Measurements from ENCODE around the gene ZBP1.

ZBP1 gene

GRCh38 chr20:57658447-57658832 is 38.2 kb upstream of the ZBP1 start:
- no peak for DNase-seq

DNA sequence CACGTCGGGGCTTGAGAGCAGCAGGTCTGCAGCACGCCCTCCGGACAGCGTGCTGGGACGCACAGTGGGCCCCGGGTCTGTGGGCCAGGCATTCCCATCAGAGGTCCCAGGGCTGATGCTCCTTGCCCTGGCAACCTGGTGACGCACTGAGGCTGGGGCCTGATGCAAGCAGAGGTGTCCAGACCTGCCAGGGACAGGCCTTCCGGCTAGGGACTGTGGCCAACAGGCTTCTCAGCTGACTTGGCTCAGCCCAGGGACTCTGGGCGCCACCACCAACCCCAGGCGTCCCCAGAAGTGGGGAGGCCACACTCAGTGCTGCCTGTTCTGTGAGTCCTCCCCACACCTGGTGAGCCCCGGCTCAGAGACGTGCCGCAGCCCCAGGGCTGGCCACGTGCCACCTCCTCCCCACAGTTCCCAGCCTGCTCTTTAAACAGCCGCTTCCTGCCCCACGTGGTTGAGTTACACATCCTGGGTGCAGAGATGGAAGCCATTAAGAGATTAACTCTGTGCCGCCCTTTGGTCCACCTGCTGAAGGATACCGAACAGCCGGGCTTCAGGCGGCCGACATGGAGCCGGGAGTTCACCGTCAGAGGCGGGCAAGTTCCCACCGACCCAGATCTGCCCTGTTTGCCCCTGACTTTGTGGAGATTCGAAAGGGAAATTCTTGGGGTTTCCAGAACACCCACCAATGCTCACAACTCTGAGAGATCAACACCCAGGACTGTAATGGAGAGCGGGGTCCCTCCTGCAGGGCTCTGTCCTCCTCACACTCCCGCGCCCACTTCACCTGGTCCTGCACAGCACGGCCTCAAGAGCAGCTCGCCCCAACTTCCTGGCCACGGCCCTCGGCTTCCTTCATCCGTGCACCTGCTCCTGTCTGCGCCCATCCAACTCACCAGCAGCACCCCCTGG is 37.6 kb upstream of the ZBP1 start:
- peak; percentile 55 for DNase-seq

DNA sequence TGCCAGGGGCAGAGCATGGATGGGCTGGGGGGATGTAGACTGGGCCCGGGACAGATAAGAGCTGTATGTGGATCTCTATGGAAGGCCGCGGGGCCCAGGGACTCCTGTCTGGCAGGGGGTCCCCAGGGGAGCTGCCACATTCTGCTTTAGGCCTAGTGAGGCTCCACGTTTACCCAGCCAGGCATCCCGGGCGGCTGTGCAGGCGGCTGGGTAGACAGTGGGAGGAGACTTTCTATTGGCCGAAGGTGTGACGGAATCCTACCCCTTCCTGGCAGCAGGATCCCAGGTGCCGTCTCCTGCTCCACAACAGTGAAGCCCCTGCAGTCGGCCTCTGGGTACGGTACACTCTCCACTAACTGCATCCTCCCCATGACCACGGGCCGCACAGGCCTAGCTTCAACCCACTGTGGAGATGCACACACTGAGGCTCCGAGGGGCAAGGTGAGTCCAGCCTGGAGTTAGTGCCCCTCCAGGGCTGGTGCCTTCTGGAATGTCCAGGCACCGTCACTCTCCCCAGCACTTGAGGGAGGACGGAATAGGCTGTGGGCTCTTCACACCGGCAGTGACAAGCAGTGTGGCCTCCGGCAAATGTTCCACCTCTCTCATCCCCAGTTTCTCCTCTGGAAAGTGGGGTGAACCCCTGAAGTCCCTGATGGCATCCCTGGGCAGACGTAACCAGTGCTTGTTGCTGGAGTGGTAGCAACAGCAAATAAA is 36.8 kb upstream of the ZBP1 start:
- DNase-seq, result no peak

DNA sequence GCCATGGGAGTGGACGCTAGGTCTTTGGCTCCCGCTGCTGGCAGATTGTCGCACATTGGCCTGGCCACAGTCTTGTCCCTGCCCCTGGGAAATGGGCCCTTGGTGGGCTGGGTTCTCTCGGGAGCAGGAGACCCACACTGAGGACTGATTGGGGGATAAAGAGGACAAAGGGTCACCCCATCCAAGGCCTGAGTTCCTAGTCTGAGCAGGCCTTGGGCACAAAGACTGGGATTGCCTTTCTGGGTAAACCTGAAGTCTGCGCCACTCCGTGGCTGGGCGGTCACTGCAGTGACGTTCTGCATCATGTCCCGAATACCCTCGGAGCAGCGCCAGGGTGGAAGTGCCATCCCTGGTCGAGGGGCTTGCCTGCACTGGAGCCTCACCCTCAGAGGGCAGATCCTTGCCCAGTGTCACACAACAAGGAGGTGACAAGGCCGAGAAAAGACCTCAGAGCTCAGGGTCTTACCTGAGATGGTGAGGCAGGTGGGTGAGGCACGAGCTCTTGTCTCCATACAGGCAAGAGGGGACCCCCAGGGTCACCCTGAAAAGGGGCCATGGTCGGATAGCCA is 36.1 kb upstream of the ZBP1 start:
- DNase-seq, result no peak

- DNase-seq, result no peak
Measured at GRCh38 chr20:57655809-57656155, 35.6 kb upstream of the ZBP1 start.

DNA sequence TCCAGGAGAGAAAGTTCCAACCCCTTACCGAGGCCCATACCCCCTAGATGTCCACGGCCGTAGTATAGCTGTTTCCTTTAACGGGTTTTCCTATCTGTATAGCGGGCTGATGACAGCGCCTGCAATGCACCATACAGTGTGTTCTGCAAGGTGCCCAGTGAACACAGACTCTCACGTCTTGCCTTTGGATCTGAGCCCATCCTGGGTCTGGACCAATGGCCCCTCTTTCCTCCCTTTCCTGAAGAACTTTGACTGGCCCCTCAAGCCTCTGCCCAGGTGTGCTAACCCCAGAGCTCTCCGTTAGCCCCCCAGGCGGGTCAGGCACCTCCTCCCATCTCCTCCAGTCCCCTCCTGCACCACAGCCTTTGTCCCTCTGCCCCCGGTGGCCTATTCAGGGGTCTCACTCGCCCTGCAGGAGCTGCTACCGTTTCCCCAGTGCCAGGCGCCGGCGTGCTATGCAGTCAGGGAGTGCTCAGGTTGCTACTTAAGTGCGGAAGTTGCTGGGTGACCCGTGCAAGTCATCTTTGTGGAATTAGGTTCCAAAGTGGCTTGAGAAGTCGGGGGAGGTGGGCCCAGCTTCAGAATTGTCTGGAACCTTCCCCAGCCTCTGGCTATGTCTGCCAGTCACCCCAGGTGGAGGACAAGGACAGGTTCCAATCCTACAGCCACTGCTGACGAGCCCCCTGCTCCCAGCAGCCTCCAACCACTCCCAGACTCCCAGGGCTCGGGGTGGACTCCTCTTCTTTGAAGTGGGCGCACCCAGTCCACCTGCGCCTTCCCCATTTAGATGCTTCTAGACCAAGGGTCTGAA is 35.0 kb upstream of the ZBP1 start:
- DNase-seq, result no peak

GRCh38 chr20:57654363-57654997 is 34.3 kb upstream of the ZBP1 start:
- DNase-seq, result peak; percentile 67

DNA sequence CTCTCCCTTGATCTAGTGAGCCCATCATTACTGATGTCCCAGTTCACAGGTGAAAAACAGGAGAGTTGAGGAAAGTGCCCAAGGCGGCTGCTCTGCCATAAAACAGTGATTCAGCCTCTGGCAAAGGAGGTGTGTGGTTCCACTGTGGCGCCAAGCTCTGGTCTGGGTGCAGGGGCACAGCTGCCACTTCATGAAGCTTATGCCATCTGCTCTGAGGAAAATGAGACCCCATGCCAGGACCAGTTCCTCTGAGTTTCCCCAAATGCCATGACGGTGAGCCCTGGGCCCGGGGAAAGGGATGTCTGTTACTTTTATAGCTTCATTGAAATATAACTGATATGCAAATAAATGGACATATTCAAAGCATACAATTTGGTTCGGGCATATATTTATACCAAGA is 33.7 kb upstream of the ZBP1 start:
- DNase-seq, result no peak

GRCh38 chr20:57653546-57653900 is 33.3 kb upstream of the ZBP1 start:
- DNase-seq, result no peak

DNA sequence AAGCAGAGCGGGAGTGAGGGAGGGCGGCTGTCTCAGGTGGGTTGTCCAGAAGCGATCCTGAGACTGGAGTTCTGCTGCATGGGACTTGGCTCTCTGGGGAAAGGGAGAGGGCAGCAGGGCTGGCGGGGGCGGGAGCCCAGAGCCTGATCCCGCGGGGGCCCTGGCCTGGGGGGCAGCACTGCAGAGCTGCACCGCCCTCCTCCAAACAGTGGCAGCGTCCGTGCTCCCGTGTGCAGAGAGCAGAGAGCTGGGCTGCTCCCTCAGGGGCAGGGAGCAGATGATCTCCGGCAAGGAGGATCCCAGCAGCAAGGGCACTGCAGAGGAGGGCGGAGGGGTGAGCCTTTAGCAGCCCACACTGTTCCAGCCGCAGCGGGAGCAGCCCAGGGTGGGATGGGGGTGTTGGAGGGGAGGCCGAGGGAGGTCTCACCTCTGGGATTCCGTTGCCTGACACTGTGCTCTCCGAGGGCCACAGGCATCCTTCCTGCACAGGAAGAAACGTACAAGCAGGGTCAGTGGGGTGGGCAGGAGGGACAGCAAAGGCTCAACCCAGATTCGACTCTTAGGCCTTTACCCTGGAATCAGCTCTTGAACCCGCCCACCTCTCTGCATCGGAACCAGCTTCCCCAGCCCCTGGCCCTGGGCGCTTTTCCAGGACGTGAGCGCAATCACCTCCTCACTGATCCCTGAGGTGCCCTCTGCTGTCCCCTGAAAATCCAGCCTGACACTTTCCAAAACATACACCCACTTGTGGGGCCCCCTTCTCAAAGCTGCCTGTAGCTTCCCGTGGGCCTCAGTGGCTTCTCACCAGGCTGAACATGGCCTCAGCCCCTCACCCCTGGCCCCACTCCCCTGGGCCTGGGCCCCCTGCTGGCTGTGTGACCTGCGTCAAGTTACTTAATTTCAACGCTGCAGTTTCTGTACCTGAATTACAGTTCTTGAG is 32.6 kb upstream of the ZBP1 start:
- DNase-seq, result no peak

DNA sequence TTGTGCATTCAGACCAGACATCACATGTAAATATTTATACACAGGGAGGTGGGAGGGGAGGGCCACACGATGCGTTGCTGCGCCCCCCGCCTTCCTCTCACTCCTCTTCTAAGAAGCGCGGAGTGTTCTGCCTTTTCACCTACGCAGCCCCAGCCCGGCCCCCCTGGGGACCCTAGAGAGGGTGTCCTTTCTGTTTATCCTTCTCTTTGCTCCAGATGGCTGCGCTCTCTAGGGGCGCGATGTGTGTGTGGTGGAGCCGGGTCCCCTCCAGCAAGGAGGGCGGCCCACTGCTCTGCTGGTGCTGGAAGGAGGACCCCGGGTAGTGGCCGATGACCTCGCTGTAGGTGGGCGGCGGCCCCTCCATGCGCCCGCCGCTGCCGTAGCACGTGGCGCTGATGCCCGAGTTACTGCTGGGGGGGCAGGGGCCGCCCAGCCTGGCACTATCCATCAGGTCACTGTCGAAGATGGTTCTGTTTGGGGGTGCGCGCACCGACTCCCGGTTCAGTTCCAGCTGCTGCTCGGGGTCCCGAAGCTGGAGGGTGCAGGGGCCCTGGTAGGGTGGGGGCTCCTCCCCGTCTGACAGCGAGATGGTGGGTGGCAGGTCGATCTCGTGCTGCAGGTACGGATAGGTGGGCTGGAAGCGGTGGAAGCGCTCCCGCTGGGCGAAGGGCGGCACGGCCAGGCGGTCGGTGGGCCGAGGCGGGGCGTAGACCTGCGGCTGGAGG is 31.8 kb upstream of the ZBP1 start:
- no peak for DNase-seq

DNA sequence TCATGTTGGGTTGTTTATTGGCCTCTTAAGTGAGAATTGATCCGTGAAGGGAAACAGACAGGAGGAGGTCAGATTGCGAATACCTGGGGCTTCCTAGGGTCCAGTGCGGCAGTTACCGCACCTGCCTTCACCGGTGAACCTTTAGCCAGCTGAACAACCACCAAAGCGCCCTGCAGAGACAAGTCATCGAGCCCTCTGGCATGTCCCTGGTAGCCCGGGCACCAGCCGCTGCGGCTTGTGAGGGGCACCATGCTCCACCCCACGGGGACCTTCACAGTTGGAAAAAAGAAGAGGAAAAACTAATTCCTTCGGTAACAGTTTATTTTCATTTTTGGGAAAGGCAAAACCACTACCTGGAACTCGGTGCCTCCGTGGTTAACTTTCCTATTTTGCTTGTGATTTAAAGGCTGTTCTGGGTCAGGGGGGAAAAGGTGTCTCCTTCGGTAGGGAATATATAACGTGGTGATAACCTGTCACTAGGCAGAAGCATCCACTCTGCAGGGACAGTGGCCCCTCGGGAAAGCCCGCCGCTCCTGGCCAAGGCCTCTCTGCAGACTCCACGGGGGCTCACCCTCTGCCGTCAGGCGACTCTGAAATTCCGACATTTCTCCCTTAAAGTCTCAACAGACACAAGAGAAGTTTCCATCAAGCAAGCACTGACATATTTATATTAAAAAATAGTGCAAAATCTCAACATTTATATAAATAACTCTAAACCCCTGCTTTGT is 30.7 kb upstream of the ZBP1 start:
- no peak for DNase-seq

DNA sequence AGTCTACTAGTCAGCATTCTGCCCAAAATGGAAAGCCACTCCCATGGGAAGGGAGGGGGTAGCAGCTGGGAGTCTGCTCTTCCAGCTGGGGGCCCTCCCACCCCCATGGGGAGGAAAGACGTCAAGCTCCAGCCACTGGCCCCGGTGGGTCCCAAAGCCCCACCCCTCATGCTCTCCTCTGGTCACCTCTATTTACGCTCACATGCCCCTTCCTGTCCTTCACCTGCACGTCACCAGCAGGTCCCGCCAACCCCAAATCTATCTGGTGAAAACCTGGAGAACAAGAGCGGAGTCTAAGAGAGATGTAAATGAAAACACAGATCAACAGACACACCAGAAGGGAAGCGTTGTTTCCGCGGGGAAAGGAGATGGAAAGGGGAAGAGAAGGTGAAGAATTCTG is 30.0 kb upstream of the ZBP1 start:
- DNase-seq, result no peak

GRCh38 chr20:57649617-57650015 is 29.4 kb upstream of the ZBP1 start:
- DNase-seq, result no peak

DNA sequence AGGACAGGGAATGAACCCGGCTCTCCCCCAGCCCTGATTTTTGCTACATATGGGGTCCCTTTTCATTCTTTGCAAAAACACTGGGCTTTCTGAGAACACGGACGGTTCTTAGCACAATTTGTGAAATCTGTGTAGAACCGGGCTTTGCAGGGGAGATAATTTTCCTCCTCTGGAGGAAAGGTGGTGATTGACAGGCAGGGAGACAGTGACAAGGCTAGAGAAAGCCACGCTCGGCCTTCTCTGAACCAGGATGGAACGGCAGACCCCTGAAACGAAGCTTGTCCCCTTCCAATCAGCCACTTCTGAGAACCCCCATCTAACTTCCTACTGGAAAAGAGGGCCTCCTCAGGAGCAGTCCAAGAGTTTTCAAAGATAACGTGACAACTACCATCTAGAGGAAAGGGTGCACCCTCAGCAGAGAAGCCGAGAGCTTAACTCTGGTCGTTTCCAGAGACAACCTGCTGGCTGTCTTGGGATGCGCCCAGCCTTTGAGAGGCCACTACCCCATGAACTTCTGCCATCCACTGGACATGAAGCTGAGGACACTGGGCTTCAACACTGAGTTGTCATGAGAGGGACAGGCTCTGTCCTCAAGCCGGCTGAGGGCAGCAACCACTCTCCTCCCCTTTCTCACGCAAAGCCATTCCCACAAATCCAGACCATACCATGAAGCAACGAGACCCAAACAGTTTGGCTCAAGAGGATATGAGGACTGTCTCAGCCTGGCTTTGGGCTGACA is 28.8 kb upstream of the ZBP1 start:
- no peak for DNase-seq

DNA sequence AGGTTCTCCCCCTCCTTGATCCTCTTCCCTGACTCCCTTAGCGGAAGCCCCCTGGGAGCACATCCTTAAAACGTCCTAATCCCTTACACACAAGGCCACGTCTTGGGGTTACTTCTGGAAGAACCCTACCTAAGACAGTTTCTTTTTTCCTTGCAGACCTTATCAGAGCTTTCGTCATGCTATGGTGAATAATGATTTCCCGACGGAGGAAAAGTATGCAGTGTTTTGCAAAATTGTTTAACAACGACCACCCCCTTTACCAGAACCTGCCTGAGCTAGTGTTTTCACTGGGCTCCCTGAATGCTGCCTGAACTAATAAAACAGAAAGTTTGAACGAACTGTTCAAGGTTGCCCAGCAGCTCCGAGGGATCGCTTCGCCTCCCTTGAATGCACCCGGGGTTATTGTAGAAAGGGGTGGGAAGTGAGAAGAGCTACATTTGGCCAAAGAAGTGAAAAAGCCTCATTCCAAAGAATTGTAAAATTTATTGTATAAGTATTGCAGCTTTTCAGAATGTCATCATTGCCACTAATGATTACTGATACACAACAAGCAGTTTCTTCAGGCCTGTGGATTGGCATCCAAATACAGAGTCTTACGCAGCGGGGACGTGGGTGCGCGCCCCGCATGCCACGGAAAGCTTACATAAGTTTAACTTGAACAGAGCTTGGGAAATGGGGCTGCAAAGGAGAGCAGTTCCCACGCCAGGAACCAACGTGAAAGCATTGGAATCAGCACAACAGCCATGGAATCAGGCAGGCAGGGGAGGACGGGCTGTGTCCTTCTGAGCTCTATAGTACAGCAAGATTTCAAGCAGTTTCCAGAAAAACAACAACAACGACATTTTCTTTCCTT is 27.9 kb upstream of the ZBP1 start:
- no peak for DNase-seq

GRCh38 chr20:57647006-57647932 is 27.0 kb upstream of the ZBP1 start:
- DNase-seq, result no peak

GRCh38 chr20:57638895-57639236 is 18.6 kb upstream of the ZBP1 start:
- no peak for DNase-seq
